Prostate gland (tissue), 2 donors: ENCODE measurements around the gene MRGPRD. TPM values are rescaled to one million over a fixed set of nuclear protein-coding genes. Genes with fewer than 3 reads are reported as not detected.

Experiments used
- DNase-seq: peaks from one replicate; pipeline ENCODE4 v3.0.0-alpha.2; 2019; ENCODE audit warnings: low spot score
- H3K27ac ChIP-seq, 2 donors: fragments of 200-600 bp; sonication (generic); 2 replicates each; pipeline ENCODE4 v1.5.1; 2017 to 2019
- H3K27me3 ChIP-seq: fragments of 200-600 bp; sonication (generic); replicated peaks from 2 replicates; pipeline ENCODE4 v1.5.1; 2019; ENCODE audit not compliant: insufficient read depth
- H3K36me3 ChIP-seq, 2 donors: fragments of 200-600 bp; sonication (generic); 1 replicate in 1 of 2; 2 replicates in 1 of 2; pipeline versions ENCODE4 v1.5.1 to v1.8.1; 2017 to 2019
- H3K4me1 ChIP-seq: fragments of 200-600 bp; sonication (generic); replicated peaks from 2 replicates; pipeline ENCODE4 v1.5.1; 2019
- H3K4me3 ChIP-seq, 2 donors: fragments of 200-600 bp; sonication (generic); 2 replicates each; pipeline ENCODE4 v1.5.1; 2017 to 2019
- H3K9me3 ChIP-seq: fragments of 200-600 bp; sonication (generic); 2 replicates; pipeline ENCODE4 v1.5.1; 2017
- CTCF ChIP-seq, 4 experiments: fragments of 200-600 bp in 2 of 4; fragments of 450-650 bp in 2 of 4; sonication (generic) in 2 of 4; IDR thresholded peaks; 1 replicate in 3 of 4; 2 replicates in 1 of 4; pipeline ENCODE4 v1.5.1; 2016 to 2019; ENCODE audit warnings: antibody characterized with exemption in 4 of 4, mild to moderate bottlenecking in 2 of 4, moderate library complexity in 2 of 4
- POLR2A ChIP-seq: fragments of 450-650 bp; IDR thresholded peaks from one replicate; pipeline ENCODE4 v1.6.1; 2016; ENCODE audit warnings: antibody characterized with exemption, mild to moderate bottlenecking
- POLR2AphosphoS5 ChIP-seq: sonication (generic); formaldehyde crosslinking; IDR thresholded peaks from one replicate; pipeline ENCODE4 v1.6.1; 2017; ENCODE audit warnings: antibody characterized with exemption
- WGBS: methylation state at CpG from one replicate; pipeline ENCODE4 v1.1.5; 2018; 5-methylcytosine and 5-hydroxymethylcytosine counted together
- intact Hi-C: fragments of 100-400 bp; cut with DNase I; formaldehyde crosslinking; loops from one replicate; pipeline ENCODE4 v1.14.2; 2022
- total RNA-seq, 2 donors: library from RNA; depleted of rRNA; stranded (reverse); fragments of >200 nt; gene quantifications; one replicate each; pipeline ENCODE4 v1.1.0, GENCODE V29; 2016

MRGPRD gene
- total RNA-seq, 2 donors from 2014 or later: not detected

GRCh38 chr11:68988491-68988890 lies 7.7 kb upstream of the MRGPRD start:
- Histone ChIP-seq H3K27me3 (no peaks in the 10 kb centered on the region), H3K4me3 (no peak overlapping the region), H3K36me3 (no peaks in the 10 kb centered on the region), H3K27ac (no peak overlapping the region), H3K9me3 (no peaks in the 10 kb centered on the region), H3K4me1 (no peaks in the 10 kb centered on the region)
- intact Hi-C loops: no loop called here
- no peak for TF ChIP-seq POLR2AphosphoS5
- DNase-seq: no peak

DNA sequence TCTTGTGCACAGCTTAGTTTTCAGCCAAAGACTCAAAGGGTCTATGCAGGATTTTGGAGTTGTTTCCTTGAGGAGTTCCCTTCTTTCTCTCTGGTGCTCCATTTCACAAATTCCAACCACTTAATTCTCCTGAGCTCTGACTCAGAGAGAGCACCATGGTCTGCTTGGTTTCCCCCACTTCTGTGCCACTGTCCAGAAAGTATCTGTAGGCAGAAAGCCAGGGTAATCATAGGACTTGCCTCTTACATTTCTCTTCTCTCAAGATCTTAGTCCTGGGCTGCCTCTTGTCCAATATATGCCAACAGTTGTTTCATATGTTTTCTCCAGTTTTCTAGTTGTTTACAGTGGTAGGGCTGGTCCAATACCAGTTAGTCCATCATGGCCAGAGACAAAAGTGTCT lies 6.4 kb upstream of the MRGPRD start:
- Histone ChIP-seq H3K9me3 (no peaks in the 10 kb centered on the region), H3K36me3 (no peaks in the 10 kb centered on the region), H3K27ac (no peak overlapping the region), H3K4me3 (no peak overlapping the region), H3K27me3 (no peaks in the 10 kb centered on the region), H3K4me1 (no peaks in the 10 kb centered on the region)
- TF ChIP-seq CTCF (IDR thresholded peaks at IDR 0.05): no peak
- TF ChIP-seq POLR2A: no peak
- no peak for TF ChIP-seq POLR2AphosphoS5
- no peak for DNase-seq
- intact Hi-C loops: no loop called here

GRCh38 chr11:68983801-68984200 lies 3.0 kb upstream of the MRGPRD start:
- Histone ChIP-seq H3K9me3 (no peaks in the 10 kb centered on the region), H3K27me3 (no peaks in the 10 kb centered on the region), H3K4me3 (no peak overlapping the region), H3K4me1 (no peaks in the 10 kb centered on the region), H3K27ac (no peak overlapping the region), H3K36me3 (no peaks in the 10 kb centered on the region)
- TF ChIP-seq POLR2A (no peak), POLR2AphosphoS5 (no peak), CTCF (IDR thresholded peaks at IDR 0.05) (no peak)
- no peak for DNase-seq
- 52% methylated on average over 6 of the region's 6 CpGs for WGBS
- intact Hi-C loops: no loop called here

- Histone ChIP-seq H3K4me3 (no peak overlapping the region), H3K9me3 (no peaks in the 10 kb centered on the region), H3K27me3 (no peaks in the 10 kb centered on the region), H3K27ac (no peak overlapping the region), H3K36me3 (no peaks in the 10 kb centered on the region), H3K4me1 (peaks cover 4% of the 10 kb centered on the region)
- intact Hi-C loops: no loop called here
- 87% methylated on average over 2 of the region's 2 CpGs for WGBS
- TF ChIP-seq POLR2A: no peak
- no peak for TF ChIP-seq POLR2AphosphoS5
- no peak for TF ChIP-seq CTCF (IDR thresholded peaks at IDR 0.05)
- DNase-seq: no peak
Observed at GRCh38 chr11:68982134-68982533, 1.3 kb upstream of the MRGPRD start.

DNA sequence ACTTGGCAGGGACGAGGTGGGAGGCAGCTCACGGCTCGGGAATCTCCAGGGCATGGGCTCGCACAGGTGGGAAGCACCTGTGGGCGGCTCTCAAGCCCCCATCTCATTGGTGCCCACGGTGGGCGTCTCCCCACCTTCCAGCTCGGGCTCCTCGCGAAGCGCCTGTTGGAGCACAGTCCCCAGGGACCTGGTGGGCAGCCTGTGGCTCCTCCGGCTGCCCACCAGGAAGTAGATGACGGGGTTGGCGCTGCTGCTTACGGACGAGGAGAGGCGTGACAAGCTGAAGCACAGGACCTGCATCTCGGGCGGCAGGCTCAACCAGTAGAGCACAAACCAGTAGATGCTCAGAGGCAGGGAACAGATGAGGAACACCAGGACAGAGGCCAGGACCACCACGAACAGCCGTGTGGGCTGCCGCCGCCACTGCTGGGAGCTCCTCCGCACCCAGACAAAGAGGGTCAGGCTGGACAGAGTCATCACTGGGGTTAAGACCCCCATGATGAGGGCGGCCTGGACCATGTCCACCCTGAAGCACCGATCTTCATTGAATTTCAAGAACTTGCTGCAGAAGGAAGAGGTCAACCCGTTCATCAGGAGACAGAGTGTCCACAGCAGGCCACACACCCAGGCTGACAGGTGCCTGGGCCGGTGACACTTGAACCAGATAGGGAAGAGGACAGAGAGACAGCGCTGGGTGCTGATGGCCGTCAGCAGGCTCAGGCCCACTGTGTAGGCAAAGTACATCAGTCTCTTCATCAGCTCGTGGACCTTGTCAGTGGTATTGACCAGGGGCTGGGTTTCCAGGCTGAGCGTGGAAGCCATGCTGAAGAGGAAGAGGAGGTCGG lies 633 bp downstream of the MRGPRD start:
- peaks cover 10% of the 10 kb centered on the region for H3K4me1 ChIP-seq
- no peaks in the 10 kb centered on the region for H3K9me3 ChIP-seq
- H3K27ac ChIP-seq: no peak overlapping the region
- 86% methylated on average over 33 of the region's 33 CpGs for WGBS
- no peak overlapping the region for H3K4me3 ChIP-seq
- H3K36me3 ChIP-seq: no peaks in the 10 kb centered on the region
- intact Hi-C loops: no loop called here
- no peak for DNase-seq
- H3K27me3 ChIP-seq: no peaks in the 10 kb centered on the region
- TF ChIP-seq POLR2A: no peak
- no peak for TF ChIP-seq POLR2AphosphoS5
- no peak for TF ChIP-seq CTCF (IDR thresholded peaks at IDR 0.05)
